MM.1S (cell line): ENCODE data around the gene UTP15.

Source experiments
- DNase-seq: peaks from one replicate; pipeline ENCODE4 v3.0.0-alpha.2; 2015
- H2AFZ ChIP-seq: fragments of 300-600 bp; sonication (generic); 2 replicates; pipeline ENCODE4 v1.6.0; 2016; ENCODE audit warnings: antibody characterized with exemption, low read length
- H3F3A ChIP-seq: fragments of 300-600 bp; sonication (generic); 2 replicates; pipeline ENCODE4 v1.6.1; 2016; ENCODE audit warnings: mild to moderate bottlenecking, antibody characterized with exemption, low read length, moderate library complexity, mixed read lengths; ENCODE audit not compliant: insufficient read depth
- H3K27ac ChIP-seq: fragments of 300-600 bp; sonication (generic); 2 replicates; pipeline ENCODE4 v1.5.1; 2016; ENCODE audit warnings: mild to moderate bottlenecking, low read length
- H3K27me3 ChIP-seq: fragments of 300-600 bp; sonication (generic); replicated peaks from 2 replicates; pipeline ENCODE4 v1.6.0; 2016; ENCODE audit warnings: low read length; ENCODE audit not compliant: insufficient read depth
- H3K36me3 ChIP-seq: fragments of 300-600 bp; sonication (generic); replicated peaks from 2 replicates; pipeline ENCODE4 v1.6.1; 2016; ENCODE audit warnings: mild to moderate bottlenecking, low read length, mixed read lengths; ENCODE audit not compliant: insufficient read depth
- H3K4me1 ChIP-seq: fragments of 300-600 bp; sonication (generic); 2 replicates; pipeline ENCODE4 v1.6.1; 2016; ENCODE audit warnings: low read length, mixed read lengths
- H3K4me2 ChIP-seq: fragments of 300-600 bp; sonication (generic); 2 replicates; pipeline ENCODE4 v1.6.0; 2016; ENCODE audit warnings: low read depth, low read length
- H3K4me3 ChIP-seq: fragments of 300-600 bp; sonication (generic); 2 replicates; pipeline ENCODE4 v1.5.1; 2016; ENCODE audit warnings: low read length, mixed read lengths
- H3K79me2 ChIP-seq: fragments of 300-600 bp; sonication (generic); 2 replicates; pipeline ENCODE4 v1.6.1; 2016; ENCODE audit warnings: mixed run types, low read length, mixed read lengths
- H3K9ac ChIP-seq: fragments of 300-600 bp; sonication (generic); 2 replicates; pipeline ENCODE4 v1.6.1; 2016; ENCODE audit warnings: low read length, mixed read lengths
- H3K9me2 ChIP-seq: fragments of 300-600 bp; sonication (generic); replicated peaks from 2 replicates; pipeline ENCODE4 v1.6.1; 2016; ENCODE audit warnings: mild to moderate bottlenecking, low read length, mixed read lengths; ENCODE audit not compliant: insufficient read depth
- H3K9me3 ChIP-seq: fragments of 300-600 bp; sonication (generic); replicated peaks from 2 replicates; pipeline ENCODE4 v1.6.1; 2016; ENCODE audit warnings: mild to moderate bottlenecking, low read length, mixed read lengths; ENCODE audit not compliant: insufficient read depth
- H4K20me1 ChIP-seq: fragments of 300-600 bp; sonication (generic); 2 replicates; pipeline ENCODE4 v1.6.1; 2016; ENCODE audit warnings: mild to moderate bottlenecking, low read length, moderate library complexity, mixed read lengths; ENCODE audit not compliant: insufficient read depth
- CTCF ChIP-seq: fragments of 300-600 bp; sonication (generic); IDR thresholded peaks from 2 replicates; pipeline ENCODE4 v1.5.1; 2016; ENCODE audit warnings: antibody characterized with exemption, low read length, mixed read lengths
- EZH2 ChIP-seq: fragments of 300-600 bp; sonication (generic); optimal IDR thresholded peaks from 2 replicates; pipeline ENCODE3; 2017; ENCODE audit warnings: low read depth, mild to moderate bottlenecking, antibody characterized with exemption, low read length, mixed read lengths
- EZH2phosphoT487 ChIP-seq: fragments of 300-600 bp; sonication (generic); IDR thresholded peaks from 2 replicates; pipeline ENCODE4 v1.6.1; 2018; ENCODE audit warnings: antibody characterized with exemption, low read length

Gene UTP15

DNA sequence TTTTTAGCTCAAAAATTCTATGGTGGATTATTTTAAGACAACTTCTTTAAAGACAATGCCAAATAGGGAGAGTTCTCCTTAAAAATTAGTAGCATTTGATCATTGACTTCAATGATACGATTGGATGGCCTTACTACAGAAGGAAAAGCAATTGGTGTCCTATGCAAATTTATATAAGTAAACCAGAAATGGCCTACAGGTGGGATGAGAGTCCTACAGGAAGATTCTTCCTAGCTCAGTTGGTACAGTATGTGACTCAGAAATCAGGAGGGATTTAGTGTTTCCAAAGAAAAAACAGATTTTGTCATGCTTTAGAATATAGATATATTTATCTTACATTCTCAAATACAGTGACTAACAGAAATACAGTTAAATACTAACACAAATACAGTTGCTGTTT lies 6.6 kb upstream of the UTP15 start:
- Histone ChIP-seq H3K4me3 (no peak overlapping the region), H3K4me1 (peaks cover 2% of the 10 kb centered on the region; the same call in 1 of the 2 replicates), H3K36me3 (0 out of 2 replicates have a peak, but pooled peaks cover 3% of the 10 kb centered on the region), H3K79me2 (peaks cover 11% of the 10 kb centered on the region), H3K27me3 (no peaks in the 10 kb centered on the region), H3K9me2 (no peaks in the 10 kb centered on the region), H3K9me3 (no peaks in the 10 kb centered on the region), H3K27ac (no peak overlapping the region), H3K4me2 (no peak overlapping the region), H2AFZ (no peak overlapping the region), H3K9ac (no peak overlapping the region), H4K20me1 (no peaks in the 10 kb centered on the region), H3F3A (no peaks in the 10 kb centered on the region)
- TF ChIP-seq EZH2, result no peak
- TF ChIP-seq EZH2phosphoT487, result no peak
- TF ChIP-seq CTCF, result no peak
- no peak for DNase-seq

GRCh38 chr5:73564018-73564417 lies 1.5 kb upstream of the UTP15 start:
- H3K9me3 ChIP-seq, result no peaks in the 10 kb centered on the region
- H3K27me3 ChIP-seq, result no peaks in the 10 kb centered on the region
- no peaks in the 10 kb centered on the region for H3K9me2 ChIP-seq
- peak overlapping the region; percentile 94 for H3K4me3 ChIP-seq
- TF ChIP-seq CTCF (no peak), EZH2 (no peak), EZH2phosphoT487 (no peak)
- H3K27ac ChIP-seq, result no peak overlapping the region
- no peaks in the 10 kb centered on the region for H3K36me3 ChIP-seq
- H3K4me2 ChIP-seq, result peak overlapping the region; percentile 81
- H3F3A ChIP-seq, result no peaks in the 10 kb centered on the region
- peaks cover 58% of the 10 kb centered on the region for H3K79me2 ChIP-seq
- no peak overlapping the region for H2AFZ ChIP-seq
- no peak for DNase-seq
- H3K4me1 ChIP-seq, result peaks cover 9% of the 10 kb centered on the region
- peak overlapping the region; percentile 90; the same call in 1 of the 2 replicates for H3K9ac ChIP-seq
- H4K20me1 ChIP-seq, result no peaks in the 10 kb centered on the region

DNA sequence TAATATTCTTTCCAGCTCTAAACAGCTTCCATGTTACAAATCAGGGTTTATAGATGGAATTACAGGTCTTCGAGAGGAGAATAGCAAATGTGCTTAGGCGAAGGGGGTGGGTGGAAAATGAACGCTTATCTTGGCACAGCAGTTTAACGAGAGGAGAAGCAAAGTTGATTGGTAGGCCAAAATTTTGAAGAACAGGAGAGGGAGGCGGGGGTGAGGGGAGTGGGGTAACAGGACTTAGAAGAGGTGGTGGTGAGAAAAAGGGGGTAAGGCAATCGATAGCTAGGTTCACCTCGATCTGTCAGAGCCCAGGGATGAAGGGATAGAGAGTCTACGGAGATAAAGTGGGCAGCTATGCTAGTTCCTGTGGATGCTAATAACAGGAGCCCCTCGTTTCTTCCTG lies 868 bp upstream of the UTP15 start:
- H3K27ac ChIP-seq, result peak overlapping the region; percentile 77
- TF ChIP-seq CTCF (no peak), EZH2phosphoT487 (no peak), EZH2 (no peak)
- H3K36me3 ChIP-seq, result no peaks in the 10 kb centered on the region; the same call in 1 of the 2 replicates
- peaks cover 9% of the 10 kb centered on the region for H3K4me1 ChIP-seq
- H3K27me3 ChIP-seq, result no peaks in the 10 kb centered on the region
- H3K9ac ChIP-seq, result peak overlapping the region; percentile 90
- DNase-seq, result peak; percentile 8
- H3K79me2 ChIP-seq, result peaks cover 61% of the 10 kb centered on the region
- H4K20me1 ChIP-seq, result no peaks in the 10 kb centered on the region
- H3K4me2 ChIP-seq, result peak overlapping the region; percentile 81
- peak overlapping the region; percentile 94 for H3K4me3 ChIP-seq
- H3F3A ChIP-seq, result no peaks in the 10 kb centered on the region
- H3K9me3 ChIP-seq, result no peaks in the 10 kb centered on the region
- peak overlapping the region; percentile 83 for H2AFZ ChIP-seq
- no peaks in the 10 kb centered on the region for H3K9me2 ChIP-seq
